LNCaP clone FGC (cell line): ENCODE data around the gene ETV6.
"Not testable (repeated sequence)": the region's sequence is repeated elsewhere in the genome, so short reads cannot be mapped to it uniquely, and the experiment has no call there.

Source experiments
- DNase-seq: peaks from one replicate; pipeline ENCODE4 v3.0.0-alpha.2; 2011; ENCODE audit warnings: low read depth
- H3K4me3 ChIP-seq: 2 replicates; pipeline ENCODE4 v1.5.1; 2011; ENCODE audit warnings: mild to moderate bottlenecking, low read depth, low read length, control low read depth
- CTCF ChIP-seq: IDR thresholded peaks from 2 replicates; pipeline ENCODE4 v1.5.1; 2012; ENCODE audit warnings: mild to moderate bottlenecking; ENCODE audit not compliant: control insufficient read depth, insufficient read depth; ENCODE audit errors: extremely low read depth

The ETV6 gene

GRCh38 chr12:11674894-11675390 lies 25.5 kb downstream of the ETV6 start:
- no peak for TF ChIP-seq CTCF

GRCh38 chr12:11676052-11676451 lies 26.6 kb downstream of the ETV6 start:
- H3K4me3 ChIP-seq, result no peak overlapping the region
- DNase-seq, result no peak
- no peak for TF ChIP-seq CTCF

More at GRCh38 chr12:11674894-11675390, 25.5 kb downstream of the ETV6 start:
- no peak for DNase-seq
- H3K4me3 ChIP-seq, result no peak overlapping the region

- no peak for DNase-seq
- H3K4me3 ChIP-seq, result no peak overlapping the region
- no peak for TF ChIP-seq CTCF
These were observed 27.6 kb downstream of the ETV6 start for GRCh38 chr12:11677093-11677492.

GRCh38 chr12:11677752-11678151 lies 28.3 kb downstream of the ETV6 start:
- DNase-seq, result no peak
- TF ChIP-seq CTCF, result no peak
- no peak overlapping the region for H3K4me3 ChIP-seq

- H3K4me3 ChIP-seq, result no peak overlapping the region
- TF ChIP-seq CTCF, result no peak
- no peak for DNase-seq
These were observed 29.3 kb downstream of the ETV6 start for GRCh38 chr12:11678781-11679180.

GRCh38 chr12:11681207-11681606 lies 31.7 kb downstream of the ETV6 start:
- no peak for DNase-seq
- no peak for TF ChIP-seq CTCF
- H3K4me3 ChIP-seq, result no peak overlapping the region

- H3K4me3 ChIP-seq, DNase-seq: not testable (repeated sequence)
These were observed 32.2 kb downstream of the ETV6 start for GRCh38 chr12:11681695-11682094.
